IMR-90 (cell line): Measurements from ENCODE around the gene FOXN3. TPM values are rescaled to one million over a fixed set of nuclear protein-coding genes. Genes with fewer than 3 reads are reported as not detected.
"Not testable (repeated sequence)": the region's sequence is repeated elsewhere in the genome, so short reads cannot be mapped to it uniquely, and the experiment has no call there.

Experiments
- ATAC-seq: fragments of 200-7000 bp; cut with Tn5 transposase; 2 replicates; pipeline ENCODE4 v1.9.1; 2020; ENCODE audit warnings: low read depth, mild to moderate bottlenecking, moderate library complexity
- BruUV-seq: library from RNA; stranded (reverse); fragments of 400-500 nt; replicated peaks from 2 replicates; lab custom pipeline; 2021; lab: Mats Ljungman, UMichigan
- CTCF ChIA-PET: fragments of 300-600 bp; formaldehyde crosslinking; extraction: SDS; loops from one replicate; lab custom pipeline; 2021; ENCODE audit warnings: antibody characterized with exemption; lab: Yijun Ruan, JAX
- POLR2A ChIA-PET: fragments of 300-600 bp; sonication (Branson Sonifier 250); formaldehyde crosslinking; loops from one replicate; lab custom pipeline; 2022; ENCODE audit warnings: antibody characterized with exemption; ENCODE audit not compliant: unreplicated experiment; lab: Charles Lee
- DNase-seq: peaks from one replicate; pipeline ENCODE4 v3.0.0; 2013
- H2AFZ ChIP-seq: replicated peaks from 2 replicates; pipeline ENCODE3; 2013; ENCODE audit warnings: low read length, mild to moderate bottlenecking; ENCODE audit not compliant: poor library complexity
- H2AK5ac ChIP-seq: 2 replicates; pipeline ENCODE4 v1.6.1; 2013; ENCODE audit warnings: low read depth, low read length, inconsistent platforms
- H2AK9ac ChIP-seq: replicated peaks from 2 replicates; pipeline ENCODE3; 2013; ENCODE audit warnings: mild to moderate bottlenecking, low read depth, low read length, moderate library complexity; ENCODE audit not compliant: poor library complexity
- H2BK120ac ChIP-seq: 2 replicates; pipeline ENCODE4 v1.6.1; 2013; ENCODE audit warnings: low read depth, low read length, inconsistent platforms
- H2BK15ac ChIP-seq: 3 replicates; pipeline ENCODE4 v1.6.1; 2013; ENCODE audit warnings: low read depth, low read length, inconsistent platforms
- H2BK20ac ChIP-seq: 2 replicates; pipeline ENCODE4 v1.6.1; 2013; ENCODE audit warnings: low read depth, mild to moderate bottlenecking, inconsistent platforms, low read length, moderate library complexity
- H2BK5ac ChIP-seq: 2 replicates; pipeline ENCODE4 v1.6.1; 2013; ENCODE audit warnings: mild to moderate bottlenecking, low read depth, low read length, inconsistent platforms; ENCODE audit not compliant: poor library complexity, severe bottlenecking
- H3K14ac ChIP-seq: replicated peaks from 2 replicates; pipeline ENCODE4 v1.6.1; 2013; ENCODE audit warnings: low read depth, low read length, inconsistent platforms
- H3K18ac ChIP-seq: 2 replicates; pipeline ENCODE4 v1.6.1; 2013; ENCODE audit warnings: low read depth, low read length, control low read depth
- H3K23ac ChIP-seq: 2 replicates; pipeline ENCODE4 v1.6.1; 2013; ENCODE audit warnings: low read depth, low read length, inconsistent platforms
- H3K27ac ChIP-seq: 2 replicates; pipeline ENCODE4 v1.5.1; 2013; ENCODE audit warnings: mild to moderate bottlenecking, control low read depth, low read length; ENCODE audit not compliant: insufficient read depth
- H3K27me3 ChIP-seq: 2 replicates; pipeline ENCODE4 v1.6.1; 2013; ENCODE audit warnings: low read length; ENCODE audit not compliant: control insufficient read depth, insufficient read depth
- H3K36me3 ChIP-seq: 2 replicates; pipeline ENCODE4 v1.6.1; 2013; ENCODE audit warnings: low read length, mixed read lengths; ENCODE audit not compliant: control insufficient read depth, insufficient read depth
- H3K4ac ChIP-seq: 2 replicates; pipeline ENCODE4 v1.6.1; 2013; ENCODE audit warnings: low read depth, low read length, inconsistent platforms
- H3K4me1 ChIP-seq: 2 replicates; pipeline ENCODE4 v1.6.1; 2013; ENCODE audit warnings: low read length, mixed read lengths; ENCODE audit not compliant: control insufficient read depth, insufficient read depth
- H3K4me2 ChIP-seq: 2 replicates; pipeline ENCODE4 v1.6.1; 2013; ENCODE audit warnings: low read depth, mild to moderate bottlenecking, control low read depth, low read length, moderate library complexity
- H3K4me3 ChIP-seq: 2 replicates; pipeline ENCODE4 v1.5.1; 2013; ENCODE audit warnings: low read depth, mild to moderate bottlenecking, control low read depth, low read length, moderate library complexity; ENCODE audit not compliant: insufficient read depth
- H3K56ac ChIP-seq: 2 replicates; pipeline ENCODE4 v1.6.1; 2013; ENCODE audit warnings: low read length, inconsistent platforms; ENCODE audit not compliant: insufficient read depth; ENCODE audit errors: extremely low read depth
- H3K79me1 ChIP-seq, 2 experiments: 2 replicates each; pipeline ENCODE4 v1.6.1; 2013; ENCODE audit warnings: low read length in 2 of 2, inconsistent platforms in 1 of 2, low read depth in 1 of 2
- H3K9ac ChIP-seq: 2 replicates; pipeline ENCODE4 v1.6.1; 2013; ENCODE audit warnings: low read depth, low read length, control low read depth
- H3K9me1 ChIP-seq: 2 replicates; pipeline ENCODE4 v1.6.1; 2013; ENCODE audit warnings: low read length, inconsistent platforms; ENCODE audit not compliant: insufficient read depth
- H3K9me3 ChIP-seq: 2 replicates; pipeline ENCODE4 v1.6.1; 2013; ENCODE audit warnings: low read length; ENCODE audit not compliant: control insufficient read depth, insufficient read depth
- H4K20me1 ChIP-seq: 2 replicates; pipeline ENCODE4 v1.6.1; 2013; ENCODE audit warnings: low read length, inconsistent platforms; ENCODE audit not compliant: insufficient read depth
- H4K5ac ChIP-seq: 2 replicates; pipeline ENCODE4 v1.6.1; 2013; ENCODE audit warnings: mild to moderate bottlenecking, low read depth, low read length, control low read depth
- H4K8ac ChIP-seq, 2 experiments: 2 replicates each; pipeline ENCODE4 v1.6.1; 2013; ENCODE audit warnings: low read depth in 2 of 2, low read length in 2 of 2, control low read depth in 1 of 2, inconsistent platforms in 1 of 2
- H4K91ac ChIP-seq: 2 replicates; pipeline ENCODE4 v1.6.1; 2013; ENCODE audit warnings: low read depth, low read length, inconsistent platforms; ENCODE audit not compliant: insufficient read depth
- BHLHE40 ChIP-seq: fragments of 150-350 bp; IDR thresholded peaks from 2 replicates; pipeline ENCODE4 v1.6.1; 2016; ENCODE audit warnings: mild to moderate bottlenecking, low read depth, low read length
- CHD1 ChIP-seq: IDR thresholded peaks from 2 replicates; pipeline ENCODE4 v1.6.1; 2012; ENCODE audit warnings: low read depth, low read length, improper control_type of control experiment
- FOS ChIP-seq: fragments of 150-350 bp; IDR thresholded peaks from 2 replicates; pipeline ENCODE4 v1.6.1; 2016; ENCODE audit warnings: low read depth, low read length
- MXI1 ChIP-seq: IDR thresholded peaks from 2 replicates; pipeline ENCODE4 v1.6.1; 2012; ENCODE audit warnings: low read depth, mild to moderate bottlenecking, low read length, moderate library complexity, borderline replicate concordance
- RFX5 ChIP-seq: IDR thresholded peaks from 2 replicates; pipeline ENCODE4 v1.8.0; 2012; ENCODE audit warnings: low read depth, mild to moderate bottlenecking, low read length, moderate library complexity
- SMC3 ChIP-seq: fragments of 150-350 bp; IDR thresholded peaks from 2 replicates; pipeline ENCODE4 v1.6.1; 2016; ENCODE audit warnings: low read depth, mild to moderate bottlenecking, antibody characterized with exemption, low read length, moderate library complexity
- WGBS, 2 experiments: methylation state at CpG; one replicate each; pipeline versions ENCODE4 v1.1.5 to v1.1.7; 2013; ENCODE audit warnings: missing lambda C conversion rate in 2 of 2; ENCODE audit not compliant: insufficient read length in 1 of 2; ENCODE audit errors: extremely low coverage in 2 of 2; 5-methylcytosine and 5-hydroxymethylcytosine counted together
- dilution Hi-C: fragments of 300-500 bp; cut with HindIII; formaldehyde crosslinking; loops from one replicate; pipeline ENCODE4 v1.14.3; 2018; ENCODE audit warnings: low sequenced_read_pairs; ENCODE audit not compliant: unreplicated experiment
- in situ Hi-C: fragments of 300-500 bp; cut with MboI; formaldehyde crosslinking; loops from 3 replicates; pipeline ENCODE4 v1.14.3; 2019; ENCODE audit warnings: low sequenced_read_pairs, inconsistent platforms, mixed read lengths
- intact Hi-C: fragments of 100-400 bp; cut with micrococcal nuclease; formaldehyde crosslinking; loops from 2 replicates; pipeline ENCODE4 v1.10.0; 2022
- polyA plus RNA-seq, 3 experiments: library from polyadenylated mRNA; depleted of rRNA; stranded (reverse); fragments of >200 nt; gene quantifications; 2 replicates each; pipeline ENCODE4 v1.2.3, GENCODE V29; 2012; ENCODE audit warnings: low replicate concordance in 1 of 3
- total RNA-seq: library from RNA; depleted of rRNA; stranded (reverse); fragments of >200 nt; gene quantifications from 2 replicates; pipeline ENCODE4 v1.2.3, GENCODE V29; 2012

FOXN3 gene
- total and polyA plus RNA-seq, 2 of the 4 experiments (the other 2 are of a cell fraction) = 22.6 to 33.7 TPM

DNA sequence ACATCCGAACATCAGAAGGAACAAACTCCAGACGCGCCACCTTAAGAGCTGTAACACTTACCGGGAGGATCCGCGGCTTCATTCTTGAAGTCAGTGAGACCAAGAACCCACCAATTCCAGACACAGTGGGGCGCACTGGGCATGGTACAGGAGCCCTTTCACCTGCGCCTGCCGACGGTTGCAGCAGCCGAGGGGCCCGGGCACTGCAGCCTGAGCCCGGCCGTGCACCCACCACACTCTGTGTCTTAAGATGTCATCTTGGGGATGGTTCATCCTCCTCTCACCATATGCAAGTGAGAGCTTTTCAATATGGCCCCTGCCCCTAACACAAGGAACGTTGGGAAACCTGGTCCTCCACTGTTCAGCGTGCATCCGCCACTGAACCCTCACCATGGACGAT, 304.3 kb downstream of the FOXN3 start:
- Histone ChIP-seq H3K14ac (no peak overlapping the region), H3K4ac (no peak overlapping the region), H2AFZ (no peak overlapping the region), H3K4me2 (no peak overlapping the region), H3K9me3 (peaks cover 1% of the 10 kb centered on the region; the same call in 1 of the 2 replicates), H3K23ac (no peak overlapping the region), H3K56ac (no peak overlapping the region), H4K8ac (no peak overlapping the region), H2AK5ac (no peak overlapping the region), H4K91ac (no peak overlapping the region), H3K79me1 (no peaks in the 10 kb centered on the region), H3K4me3 (no peak overlapping the region), H2BK15ac (no peak overlapping the region), H4K20me1 (no peaks in the 10 kb centered on the region), H4K5ac (no peak overlapping the region), H3K9me1 (no peaks in the 10 kb centered on the region; the same call in 1 of the 2 replicates), H2BK20ac (no peak overlapping the region), H3K36me3 (no peaks in the 10 kb centered on the region), H3K27me3 (peaks cover 45% of the 10 kb centered on the region), H2BK5ac (no peak overlapping the region), H3K4me1 (no peaks in the 10 kb centered on the region), H3K18ac (no peak overlapping the region), H3K27ac (no peak overlapping the region), H2BK120ac (no peak overlapping the region), H2AK9ac (no peak overlapping the region), H3K9ac (no peak overlapping the region)
- BruUV-seq = no TSS peak
- dilution Hi-C loops (no loop called here), intact Hi-C loops (no loop called here), in situ Hi-C loops (no loop called here)
- POLR2A ChIA-PET = no interaction called here
- TF ChIP-seq FOS (no peak), MXI1 (no peak), CHD1 (no peak), RFX5 (no peak), BHLHE40 (no peak), SMC3 (no peak)
- CTCF ChIA-PET = no interaction called here
- WGBS, 2 experiments = 95% methylated on average over 4 of the region's 18 CpGs; no CpG with 5 or more reads in 1 of the 2 experiments
- no peak for DNase-seq
- ATAC-seq = no peak

DNA sequence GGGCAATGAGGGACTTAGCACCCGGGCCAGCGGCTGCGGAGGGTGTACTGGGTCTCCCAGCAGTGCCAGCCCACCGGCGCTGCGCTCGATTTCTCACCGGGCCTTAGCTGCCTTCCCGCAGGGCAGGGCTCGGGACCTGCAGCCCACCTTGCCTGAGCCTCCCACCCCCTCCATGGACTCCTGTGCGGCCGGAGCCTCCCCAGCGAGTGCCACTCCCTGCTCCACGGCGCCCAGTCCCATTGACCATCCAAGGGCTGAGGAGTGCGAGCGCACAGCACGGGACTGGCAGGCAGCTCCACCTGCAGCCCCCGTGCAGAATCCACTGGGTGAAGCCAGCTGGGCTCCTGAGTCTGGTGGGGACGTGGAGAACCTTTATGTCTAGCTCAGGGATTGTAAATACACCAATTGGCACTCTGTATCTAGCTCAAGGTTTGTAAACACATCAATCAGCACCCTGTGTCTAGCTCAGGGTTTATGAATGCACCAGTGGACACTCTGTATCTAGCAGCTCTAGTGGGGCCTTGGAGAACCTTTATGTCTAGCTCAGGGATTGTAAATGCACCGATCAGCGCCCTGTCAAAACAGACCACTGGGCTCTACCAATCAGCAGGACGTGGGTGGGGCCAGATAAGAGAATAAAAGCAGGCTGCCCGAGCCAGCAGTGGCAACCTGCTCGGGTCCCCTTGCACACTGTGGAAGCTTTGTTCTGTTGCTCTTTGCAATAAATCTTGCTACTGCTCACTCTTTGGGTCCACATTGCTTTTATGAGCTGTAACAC, 305.1 kb downstream of the FOXN3 start:
- intact Hi-C loops, H3K79me1 ChIP-seq, H3K9ac ChIP-seq, ATAC-seq, H3K36me3 ChIP-seq, H3K18ac ChIP-seq, BruUV-seq, H3K4ac ChIP-seq, H2AK5ac ChIP-seq, H2BK15ac ChIP-seq, H3K23ac ChIP-seq, POLR2A ChIA-PET, CTCF ChIA-PET, H3K27ac ChIP-seq, H2BK20ac ChIP-seq, H3K56ac ChIP-seq, H3K4me2 ChIP-seq, H2BK5ac ChIP-seq, H4K8ac ChIP-seq, H2BK120ac ChIP-seq, DNase-seq, H2AK9ac ChIP-seq, H4K91ac ChIP-seq, H2AFZ ChIP-seq, dilution Hi-C loops, H3K14ac ChIP-seq, H3K4me3 ChIP-seq, H4K20me1 ChIP-seq, H3K9me1 ChIP-seq, in situ Hi-C loops, H3K9me3 ChIP-seq, H3K4me1 ChIP-seq, H4K5ac ChIP-seq: not testable (repeated sequence)
- WGBS, 2 experiments = no CpG with 5 or more reads among the region's 25 CpGs
- peaks cover 43% of the 10 kb centered on the region for H3K27me3 ChIP-seq
